NCI-H510A (cell line): Measurements from ENCODE around the gene RNGTT.
"Not testable (repeated sequence)": the region's sequence is repeated elsewhere in the genome, so short reads cannot be mapped to it uniquely, and the experiment has no call there.

Experiments used
- DNase-seq: peaks from one replicate; lab custom pipeline; 2025; lab: John Stamatoyannopoulos, UW

RNGTT gene

DNA sequence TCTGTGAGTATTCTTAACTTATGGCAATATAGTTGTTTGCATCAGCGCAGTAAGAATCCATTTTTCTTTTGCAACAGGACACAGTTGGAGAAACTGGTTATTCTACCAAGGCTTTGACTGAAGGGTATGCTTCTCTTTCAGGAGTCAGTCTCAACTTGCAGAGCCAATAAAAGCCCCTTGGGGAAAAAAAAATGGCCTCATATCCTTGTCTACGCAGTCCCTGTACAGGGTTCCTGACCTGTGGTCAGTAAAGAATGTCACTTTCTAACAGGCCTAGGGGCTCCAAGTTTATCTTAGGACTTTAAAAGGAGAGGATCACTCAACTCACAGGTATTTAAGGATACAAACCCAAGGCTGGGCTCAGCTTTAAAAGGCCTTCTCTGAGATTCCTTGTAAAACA lies 6.9 kb upstream of the RNGTT start:
- no peak for DNase-seq

DNA sequence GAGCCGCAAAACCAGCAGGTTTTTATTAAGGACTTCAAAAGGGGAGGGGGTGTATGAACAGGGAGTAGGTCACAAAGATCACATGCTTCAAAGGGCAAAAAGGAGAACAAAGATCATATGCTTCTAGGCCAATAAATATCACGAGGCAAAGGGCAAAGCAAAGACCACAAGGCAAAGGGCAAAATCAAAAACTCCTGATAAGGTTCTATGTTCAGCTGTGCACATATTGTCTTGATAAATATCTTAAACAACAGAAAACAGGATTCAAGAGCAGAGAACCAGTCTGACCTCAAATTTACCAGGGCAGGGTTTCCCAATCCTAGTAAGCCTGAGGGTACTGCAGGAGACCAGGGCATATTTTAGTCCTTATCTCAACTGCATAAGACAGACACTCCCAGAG lies 5.8 kb upstream of the RNGTT start:
- not testable (repeated sequence) for DNase-seq

DNA sequence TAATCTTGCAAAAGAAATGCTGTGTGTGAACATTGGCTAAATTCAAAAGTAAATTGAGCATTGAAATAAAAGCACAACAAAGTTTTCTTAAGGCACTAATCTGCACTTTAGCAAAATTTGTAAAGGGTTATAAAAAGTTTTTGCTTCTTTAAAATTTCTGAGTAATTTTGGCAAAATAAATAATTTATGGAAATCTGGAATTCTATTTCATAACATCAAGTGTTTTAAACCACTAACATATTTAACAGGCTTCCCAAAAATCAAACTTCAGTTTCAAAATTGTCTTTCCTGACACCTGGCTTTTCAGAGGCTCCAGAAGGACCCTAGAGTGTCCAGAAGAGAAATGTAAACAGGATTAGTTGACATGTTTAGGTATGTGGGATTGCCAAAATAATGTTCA lies 4.5 kb upstream of the RNGTT start:
- DNase-seq = no peak

DNA sequence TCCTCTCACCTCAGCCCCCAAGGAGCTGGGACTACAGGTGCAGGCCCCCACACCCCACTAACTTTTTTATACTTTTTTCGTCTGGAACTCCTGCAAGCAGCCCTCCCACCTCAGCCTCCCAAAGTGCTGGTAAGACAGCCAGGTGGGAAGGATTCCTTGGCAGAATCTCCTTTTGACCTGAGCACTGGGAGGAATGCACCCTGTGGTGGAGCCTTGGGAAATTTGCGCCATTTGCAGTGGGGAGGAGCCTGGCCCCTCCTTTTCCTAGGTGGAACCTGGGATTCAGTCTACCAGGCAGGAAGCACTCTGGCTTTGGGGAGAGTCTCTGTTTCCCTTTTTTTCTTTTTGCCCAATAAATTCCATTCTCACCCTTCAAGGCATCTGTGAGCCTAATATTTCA lies 2.3 kb upstream of the RNGTT start:
- no peak for DNase-seq

DNA sequence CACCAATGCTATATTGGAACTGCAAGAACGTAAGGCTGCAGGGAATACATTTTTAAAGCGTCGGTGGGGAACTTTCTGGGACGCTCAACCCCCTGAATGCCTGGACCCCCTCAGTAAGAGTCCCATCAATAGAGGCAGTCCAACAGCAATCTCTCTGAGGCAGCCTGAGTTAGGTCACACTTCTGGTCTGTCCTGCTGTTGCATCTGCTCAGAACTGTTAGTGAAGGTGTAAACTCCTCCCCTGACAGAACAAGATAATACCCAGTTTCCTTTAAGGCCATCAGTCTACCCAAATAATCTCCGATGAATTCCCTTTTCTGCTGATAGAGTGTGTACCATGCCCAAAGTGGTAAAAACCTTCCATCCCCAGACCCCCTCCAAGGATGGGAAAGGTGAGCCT lies 1.1 kb upstream of the RNGTT start:
- no peak for DNase-seq

DNA sequence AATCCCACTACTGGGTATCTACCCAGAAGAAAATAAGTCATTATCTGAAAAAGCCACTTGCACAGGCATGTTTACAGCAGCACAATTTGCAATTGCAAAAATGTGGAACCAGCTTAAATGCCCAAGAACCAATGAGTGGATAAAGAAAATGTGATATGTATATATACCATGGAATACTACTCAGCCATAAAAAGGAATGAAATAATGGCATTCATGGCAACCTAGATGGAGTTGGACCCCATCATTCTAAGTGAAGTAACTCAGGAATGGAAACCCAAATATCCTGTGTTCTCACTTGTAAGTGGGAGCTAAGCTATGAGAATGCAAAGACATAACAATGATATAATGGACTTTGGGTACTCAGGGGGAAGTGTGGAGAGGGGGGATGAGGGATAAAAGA lies 4.6 kb downstream of the RNGTT start:
- DNase-seq = no peak

DNA sequence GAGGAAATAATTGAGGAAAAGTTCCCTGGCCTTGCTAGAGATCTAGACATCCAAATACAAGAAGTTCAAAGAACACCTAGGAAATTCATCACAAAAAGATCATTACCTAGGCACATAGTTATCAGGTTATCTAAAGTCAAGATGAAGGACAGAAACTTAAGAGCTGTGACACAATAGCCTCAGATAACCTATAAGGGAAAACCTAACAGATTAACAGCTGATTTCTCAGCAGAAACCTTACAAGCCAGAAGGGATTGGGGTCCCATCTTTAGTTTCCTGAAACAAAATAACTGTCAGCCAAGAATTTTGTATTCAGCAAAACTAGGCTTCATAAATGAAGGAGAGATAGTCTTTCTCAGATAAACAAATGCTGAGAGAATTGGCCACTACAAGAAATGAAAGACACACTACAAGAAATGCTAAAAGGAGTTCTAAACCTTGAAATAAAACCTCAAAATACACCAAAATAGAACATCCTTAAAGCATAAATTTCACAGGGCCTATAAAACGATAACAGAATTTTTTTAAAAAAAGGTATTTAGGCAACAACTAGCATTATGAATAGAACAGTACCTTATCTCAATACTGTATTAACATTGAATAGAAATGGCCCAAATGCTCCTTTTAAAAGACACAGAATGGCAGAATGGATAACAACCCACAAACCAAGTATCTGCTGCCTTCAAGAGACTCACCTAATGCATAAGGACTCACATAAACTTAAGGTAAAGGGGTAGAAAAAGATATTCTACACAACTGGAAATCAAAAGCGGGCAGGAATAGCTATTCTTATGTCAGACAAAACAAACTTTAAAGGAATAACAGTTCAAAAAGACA lies 9.7 kb downstream of the RNGTT start:
- DNase-seq = no peak

DNA sequence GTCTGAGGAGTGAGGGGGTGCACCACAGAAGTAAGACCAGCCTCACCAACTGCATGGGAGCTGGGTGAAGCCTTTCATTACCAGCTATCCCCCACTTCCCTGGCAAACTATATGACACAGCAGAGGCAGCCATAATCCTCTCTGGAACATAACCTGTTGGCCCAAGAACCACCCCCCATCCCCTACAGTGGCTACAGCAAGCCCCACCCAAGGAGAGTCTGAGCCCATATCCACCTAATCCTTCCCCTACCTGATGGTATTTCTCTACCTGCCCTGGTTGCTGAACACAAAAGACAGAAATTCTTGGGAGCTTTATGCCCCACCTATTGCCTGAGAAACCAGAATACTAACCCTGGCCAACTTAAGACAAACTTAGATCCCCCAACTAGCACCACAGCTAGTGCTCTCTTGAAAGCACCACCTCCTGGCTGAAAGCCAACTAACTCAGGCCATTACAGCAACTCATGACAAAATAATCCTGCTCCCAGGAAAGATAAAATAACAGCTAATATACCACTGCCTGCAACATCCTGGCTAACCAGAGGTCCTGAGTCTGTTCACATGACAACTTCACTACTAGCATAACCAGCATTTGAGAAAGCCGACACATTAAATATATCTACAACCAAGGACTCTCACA lies 11.2 kb downstream of the RNGTT start:
- DNase-seq = no peak

DNA sequence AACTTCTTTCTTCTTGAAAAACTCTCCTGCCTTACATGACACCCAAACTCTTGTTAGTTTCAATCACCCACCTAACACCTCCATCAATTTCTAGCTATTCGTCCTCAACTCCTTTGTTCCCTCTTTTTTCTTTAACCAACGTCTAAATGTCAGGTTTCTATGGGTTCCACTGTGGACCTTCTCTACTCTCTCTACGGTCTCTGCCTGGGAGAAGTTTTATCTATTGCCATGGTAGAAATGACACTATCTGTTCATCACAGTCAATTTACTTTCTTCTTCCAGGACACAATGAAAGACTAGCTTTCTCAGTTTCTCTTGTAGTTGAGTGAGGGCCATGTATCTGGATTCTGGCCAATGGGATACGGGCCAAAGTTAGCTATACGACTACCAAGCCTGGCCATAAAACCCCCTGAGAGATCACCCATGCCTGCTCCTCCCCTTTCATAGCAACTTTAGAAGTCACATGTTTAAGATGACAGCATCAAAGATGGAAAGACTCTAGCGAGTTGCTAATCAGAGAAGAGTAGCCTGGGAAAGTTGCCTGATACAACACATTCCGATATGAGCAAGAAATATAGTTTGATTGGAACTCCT lies 17.9 kb downstream of the RNGTT start:
- DNase-seq = no peak

DNA sequence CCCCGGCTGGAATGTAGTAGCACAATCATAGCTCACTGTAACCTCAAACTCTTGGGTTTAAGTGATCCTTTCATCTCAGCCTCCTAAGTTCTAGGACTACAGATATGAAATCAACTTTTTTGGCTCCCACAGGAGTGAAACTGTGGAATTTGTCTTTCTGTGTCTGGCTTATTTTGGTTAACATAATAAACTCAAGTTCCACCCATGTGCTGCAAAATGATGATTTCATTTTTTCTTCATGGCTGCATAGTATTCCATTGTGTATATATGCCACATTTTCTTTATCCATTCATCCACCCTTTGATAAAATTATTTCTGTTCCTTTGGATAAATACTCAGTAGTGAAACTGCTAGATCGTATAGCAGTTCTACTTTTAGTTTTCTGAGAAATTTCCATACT lies 29.9 kb downstream of the RNGTT start:
- no peak for DNase-seq

DNA sequence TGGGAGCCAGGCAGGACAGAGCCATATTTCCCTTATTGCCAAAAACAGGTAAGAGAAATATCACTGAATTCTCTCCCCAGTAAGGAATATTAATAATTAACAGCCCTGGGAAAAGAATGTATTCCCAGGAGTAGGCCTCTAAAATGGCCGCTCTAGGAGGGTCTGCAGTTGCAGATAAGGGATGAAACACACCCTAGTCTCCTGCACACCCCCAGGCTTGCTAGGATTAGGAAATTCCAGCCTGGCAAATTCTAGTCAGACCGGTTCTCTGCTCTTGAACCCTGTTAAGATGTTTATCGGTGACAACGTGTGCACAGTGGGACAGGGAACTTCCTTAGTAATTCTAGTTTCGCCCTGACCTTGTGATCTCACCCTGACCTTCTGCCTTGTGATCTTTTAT lies 31.4 kb downstream of the RNGTT start:
- DNase-seq = not testable (repeated sequence)

DNA sequence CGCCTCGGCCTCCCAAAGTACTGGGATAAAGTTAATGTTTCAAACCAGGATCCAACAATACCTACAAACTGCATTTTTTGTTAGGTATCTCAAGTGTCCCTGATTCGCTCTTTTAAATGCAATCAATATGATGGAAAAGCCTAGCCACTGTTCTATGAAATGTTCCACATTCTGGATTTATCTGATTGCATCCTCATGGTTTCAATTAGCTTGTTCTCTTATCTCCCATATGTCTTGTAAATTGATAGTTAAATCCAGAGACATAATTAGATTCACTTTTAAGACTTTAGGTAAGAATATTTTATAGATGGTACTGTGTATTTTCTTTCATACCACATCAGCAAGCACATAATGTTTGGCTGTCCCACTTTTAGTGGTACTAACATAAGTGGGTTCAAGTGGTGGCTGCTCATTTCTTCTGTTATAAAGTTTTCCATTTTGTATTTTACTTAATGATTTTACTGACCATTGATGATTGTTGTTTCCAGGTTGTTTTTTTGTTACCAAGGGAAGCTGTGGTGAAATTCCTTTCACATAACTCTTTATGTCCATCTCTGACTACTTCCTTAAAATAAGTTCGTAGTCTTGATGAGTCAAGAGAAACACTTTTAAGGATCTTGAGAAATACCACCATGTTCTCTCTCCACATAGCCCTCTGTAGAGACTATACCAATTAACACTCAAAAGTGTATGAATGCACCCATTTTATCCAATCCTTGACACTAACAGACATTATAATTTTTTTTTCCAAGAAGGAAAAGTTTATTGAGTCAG lies 40.5 kb downstream of the RNGTT start:
- DNase-seq = no peak

DNA sequence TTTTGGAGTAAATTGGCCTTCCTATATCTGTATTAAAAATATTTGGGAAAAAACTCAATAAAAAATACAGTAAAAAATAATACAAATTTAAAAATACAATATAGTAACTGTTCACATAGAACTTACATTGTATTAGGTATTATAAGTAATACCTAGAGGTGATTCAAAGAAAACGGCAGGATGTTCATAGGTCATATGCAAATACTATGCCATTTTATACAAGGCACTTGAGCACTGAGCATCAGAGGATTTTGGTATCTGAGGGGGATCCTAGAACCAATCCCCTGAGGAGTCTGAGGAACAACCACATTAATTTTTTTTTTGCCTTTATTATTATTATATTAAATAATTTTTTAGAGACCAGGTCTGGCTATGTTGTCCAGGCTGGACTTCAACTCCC lies 41.7 kb downstream of the RNGTT start:
- no peak for DNase-seq

DNA sequence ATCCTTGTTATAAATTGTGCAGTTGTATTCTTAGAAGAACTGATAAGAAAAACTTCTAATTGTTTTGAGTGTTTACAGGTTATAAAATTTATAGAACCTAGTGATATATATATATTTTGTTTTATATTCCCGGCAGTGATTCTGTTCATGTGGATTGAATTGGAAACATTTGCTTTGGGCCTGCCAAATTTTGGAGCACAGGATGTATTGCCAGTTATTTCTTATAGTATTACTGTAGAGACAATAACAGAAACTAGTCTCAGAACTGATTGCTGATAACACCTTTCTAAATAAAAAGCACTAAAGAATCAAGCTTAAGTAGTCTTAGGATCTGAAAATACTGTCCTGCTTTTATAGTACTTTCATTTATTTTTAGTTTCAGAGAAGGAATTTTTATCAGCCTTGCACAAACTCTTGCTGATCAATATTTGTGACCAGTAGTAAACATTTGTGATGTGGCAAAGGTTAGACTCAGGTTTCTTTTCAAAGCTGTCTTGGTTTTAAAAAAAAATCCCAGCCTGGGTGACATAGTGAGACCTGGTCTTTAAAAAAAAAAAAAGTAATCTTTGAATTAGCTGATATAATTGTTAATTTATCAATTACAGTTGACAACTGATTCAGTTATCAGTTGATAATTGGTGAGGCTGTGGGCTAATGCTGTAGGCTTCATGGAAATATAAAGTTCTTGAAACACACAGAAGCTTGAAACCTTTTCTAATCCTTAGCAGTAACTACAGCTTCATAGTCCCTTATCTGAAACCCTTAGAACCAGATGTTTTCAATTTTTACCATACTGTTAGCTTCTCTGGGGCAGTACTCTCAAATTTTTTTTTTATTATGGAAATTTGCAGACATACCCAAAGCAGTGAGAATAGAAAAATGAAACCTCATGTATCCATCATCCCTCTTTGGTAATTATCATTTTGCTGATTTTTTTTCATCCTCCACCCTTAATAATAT lies 42.4 kb downstream of the RNGTT start:
- no peak for DNase-seq

DNA sequence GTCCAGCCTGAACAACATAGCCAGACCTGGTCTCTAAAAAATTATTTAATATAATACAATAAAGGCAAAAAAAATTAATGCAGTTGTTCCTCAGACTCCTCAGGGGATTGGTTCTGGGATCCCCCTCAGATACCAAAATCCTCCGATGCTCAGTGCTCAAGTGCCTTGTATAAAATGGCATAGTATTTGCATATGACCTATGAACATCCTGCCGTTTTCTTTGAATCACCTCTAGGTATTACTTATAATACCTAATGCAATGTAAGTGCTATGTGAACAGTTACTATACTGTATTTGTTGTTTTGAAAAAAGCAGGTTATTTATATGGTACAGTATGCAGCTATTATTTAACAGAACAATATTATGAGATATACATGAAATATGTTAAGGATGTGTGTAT lies 43.3 kb downstream of the RNGTT start:
- DNase-seq = no peak

DNA sequence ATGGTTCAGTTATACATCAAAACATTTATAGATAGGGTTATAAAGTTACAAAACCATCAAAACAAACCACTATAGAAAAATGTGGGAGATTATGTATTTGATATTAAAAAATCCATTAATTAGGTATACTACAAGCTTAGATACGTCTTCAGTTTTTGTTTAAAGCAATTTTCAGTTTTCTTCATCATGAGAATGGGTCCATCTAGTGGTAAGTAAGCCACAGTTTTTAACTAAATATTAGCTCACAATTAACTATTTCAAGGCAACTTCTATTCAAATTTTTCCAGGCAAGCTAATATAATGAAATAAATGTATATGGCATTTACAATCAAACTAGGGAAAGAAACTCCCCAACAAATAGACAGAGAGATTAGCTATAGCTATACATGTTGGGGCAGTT lies 44.4 kb downstream of the RNGTT start:
- DNase-seq = no peak

DNA sequence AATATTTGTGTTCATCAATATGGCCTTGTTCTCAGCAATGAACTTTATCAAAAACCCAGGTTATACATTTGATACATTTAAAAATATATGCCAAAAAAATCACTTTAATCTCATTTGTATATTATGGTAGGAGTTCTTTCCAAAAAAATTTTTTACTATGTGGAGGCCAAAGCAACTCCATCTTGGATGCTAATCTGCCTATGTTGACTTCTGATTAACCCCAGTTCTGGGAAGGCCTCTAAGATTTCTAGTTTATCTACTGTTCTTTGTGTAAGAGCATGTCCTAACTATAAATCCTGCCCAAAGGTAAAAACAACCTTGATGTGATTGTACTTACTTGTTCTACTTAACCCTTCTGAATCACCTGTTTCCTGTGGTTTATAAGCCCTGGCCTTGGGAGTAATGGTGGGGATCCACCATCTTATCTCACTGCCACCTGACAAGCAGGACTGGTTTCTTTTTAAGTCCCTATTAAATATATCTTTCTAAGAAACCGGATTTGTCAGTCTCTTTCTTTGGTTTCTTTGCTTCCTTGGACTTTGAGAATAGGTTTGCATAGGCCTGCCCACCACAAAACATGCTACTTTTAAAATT lies 46.7 kb downstream of the RNGTT start:
- DNase-seq = no peak

DNA sequence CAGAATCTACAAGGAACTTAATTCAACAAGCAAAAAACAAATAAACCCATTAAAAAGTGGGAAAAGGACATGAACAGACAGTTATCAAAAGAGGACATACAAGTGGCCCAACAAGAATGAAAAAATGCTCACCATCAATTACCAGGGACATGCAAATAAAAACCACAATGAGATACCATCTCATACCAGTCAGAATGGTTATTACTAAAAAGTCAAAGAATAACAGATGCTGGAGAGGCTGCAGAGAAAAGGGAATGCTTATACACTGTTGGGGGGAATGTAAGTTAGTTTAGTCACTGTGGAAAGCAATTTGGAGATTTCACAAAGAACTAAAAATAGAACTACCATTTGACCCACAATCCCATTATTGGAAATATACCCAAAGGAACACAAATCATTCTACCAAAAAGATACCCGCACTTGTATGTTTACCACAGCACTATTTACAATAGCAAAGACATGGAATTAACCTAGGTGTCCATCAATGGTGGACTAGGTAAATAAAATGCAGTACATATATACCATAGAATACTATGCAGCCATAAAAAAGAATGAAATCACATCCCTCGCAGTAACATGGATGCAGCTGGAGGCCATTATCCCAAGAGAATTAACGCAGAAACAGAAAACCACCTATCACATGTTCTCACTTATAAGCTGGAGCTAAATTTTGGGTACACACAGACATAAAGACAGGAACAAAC lies 48.4 kb downstream of the RNGTT start:
- no peak for DNase-seq

DNA sequence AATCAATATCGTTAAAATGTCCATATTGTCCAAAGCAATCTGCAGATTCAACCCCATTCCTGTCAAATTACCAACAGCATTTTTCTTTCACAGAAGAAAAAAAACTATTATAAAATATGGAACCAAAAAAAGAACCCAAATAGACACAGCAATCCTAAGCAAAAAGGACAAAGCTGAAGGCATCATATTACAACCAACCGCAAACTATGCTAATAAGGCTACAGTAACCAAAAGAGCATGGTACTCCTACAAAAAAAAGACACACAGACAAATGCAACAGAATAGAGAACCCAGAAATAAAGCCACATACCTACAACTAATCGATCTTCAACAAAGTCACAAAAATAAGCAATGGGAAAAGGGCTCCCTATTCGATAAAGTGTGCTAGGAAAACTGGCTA lies 49.2 kb downstream of the RNGTT start:
- DNase-seq = no peak

DNA sequence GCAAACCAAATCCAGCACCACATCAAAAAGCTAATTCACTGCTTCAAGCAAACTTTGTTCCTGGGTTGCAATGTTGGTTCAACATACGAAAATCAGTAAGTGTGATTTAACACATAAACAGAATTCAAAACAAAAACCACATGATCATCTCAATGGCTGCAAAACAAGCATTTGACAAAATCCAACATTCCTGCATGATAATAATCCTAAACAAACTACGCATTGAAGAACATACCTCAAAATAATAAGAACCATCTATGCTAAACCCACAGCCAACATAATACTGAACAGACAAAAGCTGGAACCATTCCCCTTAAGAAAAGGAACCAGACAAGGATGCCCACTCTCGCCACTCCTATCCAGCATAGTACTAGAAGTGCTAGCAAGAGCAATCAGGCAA lies 49.9 kb downstream of the RNGTT start:
- no peak for DNase-seq
